NCI-H345 treated with DMSO at 0.1 percent for 48 hours (cell line): ENCODE data around the gene SH3RF3.

Source experiments
- DNase-seq: peaks from one replicate; lab custom pipeline; 2025; ENCODE audit not compliant: unreplicated experiment; lab: John Stamatoyannopoulos, UW

The SH3RF3 gene

DNA sequence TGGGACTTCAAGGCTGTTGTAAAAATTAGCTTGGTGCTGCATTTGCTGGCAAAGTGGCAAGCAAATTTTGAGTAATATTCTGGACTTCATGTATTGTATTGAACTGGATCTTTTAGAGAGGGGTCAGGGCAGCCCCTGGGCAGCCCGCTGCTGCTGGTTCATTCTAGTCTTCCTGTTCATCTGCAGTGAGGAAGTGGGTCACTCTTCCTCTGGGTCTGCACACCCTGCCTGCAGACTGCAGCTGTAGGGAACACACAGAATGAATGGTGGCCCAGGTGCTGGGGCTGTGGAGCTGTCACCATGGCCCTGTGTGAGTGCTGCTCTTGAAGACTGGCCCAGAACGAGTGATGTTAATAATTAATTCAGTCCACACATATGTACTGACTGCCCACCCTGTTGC is 9.4 kb downstream of the SH3RF3 start:
- DNase-seq, result no peak

DNA sequence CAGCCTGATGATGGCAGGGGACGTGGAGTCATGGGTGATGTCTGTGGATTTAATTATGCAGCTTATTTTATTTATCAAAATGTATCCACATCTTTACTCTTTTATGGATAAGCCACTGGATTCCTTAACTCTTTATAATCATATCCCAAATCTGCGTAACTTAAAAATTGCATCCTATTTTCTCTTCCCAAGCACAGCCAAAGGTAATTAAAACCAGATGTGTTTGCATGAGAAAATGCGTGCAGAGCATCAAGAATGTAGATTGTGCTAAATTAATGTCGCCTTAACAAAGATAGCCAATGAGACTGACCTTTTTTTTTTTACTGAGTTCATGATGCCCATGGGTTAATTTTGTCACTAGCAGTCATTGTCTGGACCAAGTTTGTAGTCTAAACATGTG is 10.0 kb downstream of the SH3RF3 start:
- DNase-seq, result no peak

DNA sequence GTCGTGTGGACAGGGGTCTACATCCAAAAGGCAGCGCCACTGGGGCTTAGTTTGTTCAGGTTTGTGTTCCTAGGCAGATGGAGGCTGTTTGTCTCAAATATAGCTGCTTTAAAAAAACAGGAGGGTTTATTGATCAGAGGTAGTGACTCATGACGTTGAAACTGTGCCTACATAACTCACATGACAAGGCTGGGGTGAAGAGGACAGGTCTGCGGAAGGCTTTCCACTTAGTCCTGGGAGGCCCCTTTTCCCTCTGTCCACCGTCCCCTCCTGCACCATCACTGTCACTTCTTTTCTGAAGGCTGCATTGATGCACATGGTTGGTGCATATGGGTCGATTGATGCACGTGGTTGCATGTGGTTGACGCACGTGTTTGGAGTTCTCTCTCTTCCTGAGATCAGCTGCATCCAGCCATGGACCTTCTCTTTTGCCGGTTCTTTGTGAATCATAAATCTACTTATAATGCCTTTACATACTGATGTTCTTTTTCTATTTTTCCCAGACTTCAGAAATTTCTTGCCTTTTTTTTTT is 10.9 kb downstream of the SH3RF3 start:
- no peak for DNase-seq

GRCh38 chr2:109141006-109141600 is 12.1 kb downstream of the SH3RF3 start:
- no peak for DNase-seq

DNA sequence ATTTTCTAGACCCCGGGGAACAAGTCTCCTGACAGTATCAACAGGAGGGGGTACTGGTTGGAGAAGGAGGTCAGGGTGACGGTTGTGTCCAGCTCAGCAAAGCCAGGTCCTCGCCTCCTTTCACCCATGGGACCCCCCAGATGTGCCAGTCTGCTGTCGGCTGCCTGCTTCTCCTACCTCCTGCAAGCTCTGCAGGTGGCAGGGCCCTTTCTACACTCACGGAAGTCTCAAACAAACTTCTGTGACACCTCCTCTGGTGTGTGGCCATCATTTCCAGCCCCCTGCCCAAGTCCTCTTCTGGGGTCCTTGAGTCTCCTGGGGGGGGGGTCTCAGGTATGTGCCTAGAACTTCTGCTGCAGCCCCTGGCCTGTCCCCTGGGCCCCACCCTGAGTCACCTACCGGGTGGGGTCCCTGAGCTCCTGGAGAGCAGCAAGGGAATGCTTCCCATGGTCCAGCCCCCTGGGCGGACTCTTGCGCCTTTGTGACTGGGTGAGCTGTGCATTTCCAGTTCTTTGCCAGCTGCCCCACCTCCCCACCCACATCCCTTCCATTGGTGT is 12.8 kb downstream of the SH3RF3 start:
- no peak for DNase-seq

DNA sequence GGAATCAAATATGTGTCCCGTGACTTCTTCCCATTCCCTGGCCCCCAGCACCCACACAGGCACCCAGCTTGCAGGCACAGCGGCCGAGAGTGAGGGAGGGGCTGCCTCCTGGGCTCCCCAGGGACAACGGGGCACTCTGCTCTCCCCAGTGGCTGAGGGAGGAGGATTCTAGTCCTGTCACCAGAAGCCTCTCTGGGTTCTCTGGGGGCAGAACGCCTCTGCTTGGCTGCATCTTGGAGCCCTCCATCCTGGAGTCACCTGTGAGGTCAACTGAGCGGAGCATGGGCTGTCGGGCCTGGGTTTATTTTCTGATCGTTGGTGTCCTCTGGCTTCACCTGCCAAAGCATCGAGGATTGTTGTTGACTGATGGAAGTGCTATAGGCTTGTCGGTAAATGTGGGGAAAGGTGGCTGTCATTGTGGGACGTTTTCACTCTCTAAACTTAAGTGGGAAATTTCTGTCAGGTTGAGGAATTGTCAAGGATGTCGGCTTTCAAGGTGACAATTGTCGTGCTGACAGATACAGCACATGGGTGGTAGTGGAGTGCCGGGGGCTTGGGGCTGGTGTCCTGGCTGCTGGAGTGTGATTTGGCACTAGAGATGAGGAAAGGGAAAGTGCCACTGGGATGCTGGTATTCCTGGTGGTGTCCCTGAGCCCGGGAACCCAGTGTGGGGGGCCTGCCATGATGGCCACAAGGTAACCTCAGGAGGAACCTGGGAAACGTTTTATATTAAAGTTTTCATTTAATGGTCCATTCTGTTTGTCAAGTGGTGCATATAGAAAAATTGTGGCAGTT is 13.6 kb downstream of the SH3RF3 start:
- DNase-seq, result no peak

DNA sequence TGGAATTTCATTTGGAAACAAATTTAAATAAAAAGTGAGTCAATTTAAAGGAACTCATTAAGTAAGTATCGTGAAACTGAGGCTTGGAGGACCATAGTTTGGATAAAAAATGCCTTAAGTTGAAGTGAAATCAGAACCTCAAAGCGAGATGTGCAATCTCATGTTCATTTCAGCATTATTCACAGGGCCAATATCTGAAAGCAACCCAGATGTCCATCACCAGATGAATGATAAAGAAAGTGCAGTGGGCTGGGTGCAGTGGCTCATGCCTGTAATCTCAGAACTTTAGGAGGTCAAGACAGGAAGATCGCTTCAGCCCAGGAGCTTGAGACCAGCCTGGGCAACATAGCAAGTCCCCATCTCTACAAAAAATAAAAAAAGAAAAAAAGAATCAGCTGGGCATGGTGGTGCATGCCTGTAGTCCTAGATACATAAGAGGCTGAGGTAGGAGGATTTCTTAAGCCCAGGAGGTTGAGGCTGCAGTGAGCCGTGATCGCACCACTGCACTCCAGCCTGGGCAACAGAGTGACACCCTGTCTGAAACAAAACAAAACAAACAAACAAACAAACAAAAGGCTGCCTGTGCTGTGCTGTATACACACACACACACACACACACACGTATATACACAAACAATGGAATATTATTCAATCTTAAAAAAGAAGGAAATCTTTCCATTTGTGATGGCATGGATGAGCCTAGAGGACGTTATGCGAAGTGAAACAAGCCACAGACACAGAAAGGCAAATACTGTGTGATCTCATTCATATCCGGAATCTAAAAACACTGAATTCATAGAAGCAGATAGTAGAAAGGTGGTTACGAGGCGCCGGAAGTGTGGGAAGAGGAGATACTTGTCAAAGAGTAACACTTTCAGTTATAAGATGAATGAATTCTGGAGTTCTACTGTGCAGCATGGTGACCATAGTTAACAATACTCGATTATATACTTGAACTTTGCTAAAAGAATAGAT is 14.5 kb downstream of the SH3RF3 start:
- DNase-seq, result no peak

DNA sequence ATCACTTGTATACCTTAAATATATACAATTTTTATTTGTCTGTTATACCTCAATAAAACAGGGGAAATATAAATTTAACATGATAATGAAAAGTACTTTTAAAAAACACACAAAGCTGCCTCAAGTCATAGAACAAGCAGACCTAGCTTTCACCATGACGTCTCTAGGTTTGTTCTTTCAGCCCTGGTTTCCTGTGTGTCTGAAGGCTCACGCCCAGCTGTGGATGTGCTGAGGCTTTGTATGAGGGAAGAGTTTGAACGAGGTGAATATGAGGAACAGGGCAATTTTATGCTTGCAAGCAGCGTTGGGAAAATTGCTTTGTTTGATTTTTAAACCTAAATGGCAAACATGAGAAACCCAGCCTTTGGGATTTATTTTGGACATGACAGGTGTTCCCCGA is 15.3 kb downstream of the SH3RF3 start:
- DNase-seq, result no peak

GRCh38 chr2:109144721-109145120 is 15.7 kb downstream of the SH3RF3 start:
- DNase-seq, result no peak

- DNase-seq, result no peak
Observed at GRCh38 chr2:109145286-109145685, 16.3 kb downstream of the SH3RF3 start.

GRCh38 chr2:109147405-109147804 is 18.4 kb downstream of the SH3RF3 start:
- DNase-seq, result no peak

GRCh38 chr2:109148117-109148746 is 19.2 kb downstream of the SH3RF3 start:
- no peak for DNase-seq

DNA sequence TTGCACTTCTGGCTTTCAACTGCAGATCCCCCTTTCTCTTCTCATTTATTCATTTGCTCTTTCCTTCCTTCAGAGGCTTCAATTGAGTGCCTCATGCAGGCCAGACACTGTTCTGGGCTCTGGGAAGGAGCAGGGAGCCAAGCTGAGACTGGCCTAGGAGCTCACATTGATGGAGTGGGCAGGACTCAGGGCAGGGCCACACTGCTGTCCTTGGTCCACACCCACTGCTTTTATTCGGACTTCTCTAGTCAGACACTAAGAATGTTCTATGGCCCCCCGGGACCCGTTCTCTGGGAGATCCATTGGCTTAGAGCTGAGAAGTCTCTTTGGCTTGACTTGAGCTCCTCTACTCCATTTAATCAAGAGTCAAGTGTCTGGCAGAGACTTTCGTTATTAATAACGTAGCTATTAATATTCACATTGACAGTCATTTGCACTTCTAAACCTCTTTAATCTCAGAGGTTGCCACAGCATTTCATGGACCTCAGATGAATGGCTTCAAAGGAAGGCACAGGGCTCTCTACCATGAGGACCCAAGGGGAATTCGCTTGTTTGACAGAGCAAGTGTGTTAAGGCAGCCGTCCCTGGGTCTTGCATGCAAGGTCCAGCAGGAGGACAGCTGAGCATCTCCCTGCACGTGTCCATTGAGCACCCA is 20.1 kb downstream of the SH3RF3 start:
- DNase-seq, result no peak

DNA sequence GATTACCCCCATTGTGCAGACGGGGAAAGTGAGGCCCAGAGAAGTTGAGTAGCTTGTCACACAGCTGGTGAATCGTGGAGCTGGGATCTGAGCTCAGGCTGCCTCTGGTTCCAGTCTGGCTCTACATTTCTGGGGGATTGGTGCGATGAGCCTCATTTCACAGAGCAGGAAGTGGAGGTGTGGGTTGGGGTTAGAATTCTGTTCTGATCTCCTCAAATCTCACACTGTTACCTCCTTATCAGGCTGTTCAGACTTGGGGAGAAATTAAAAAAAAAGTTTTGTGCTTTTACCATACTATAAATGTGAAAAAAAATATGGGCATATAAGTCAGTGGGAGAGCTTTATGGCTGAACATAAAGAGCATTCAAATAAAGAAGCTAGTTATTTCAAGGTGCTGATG is 21.6 kb downstream of the SH3RF3 start:
- DNase-seq, result no peak

DNA sequence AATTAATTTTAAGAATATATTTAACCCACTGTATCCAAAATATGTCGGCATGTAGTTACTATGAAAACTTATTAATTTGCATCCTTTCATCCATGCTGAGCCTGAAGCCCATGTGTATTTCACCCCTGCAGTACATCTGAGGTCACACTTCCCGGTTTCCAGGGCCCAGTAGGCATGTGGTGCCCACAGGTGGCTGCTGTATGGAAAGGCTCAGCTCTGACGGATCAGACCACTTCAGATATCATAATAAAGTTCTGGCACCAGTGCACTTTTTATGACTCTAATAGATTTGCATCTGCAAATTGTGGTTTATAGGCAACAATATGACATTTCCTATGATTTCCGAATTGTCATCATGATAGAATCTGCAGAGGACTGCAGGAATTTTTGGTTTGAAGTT is 22.5 kb downstream of the SH3RF3 start:
- DNase-seq, result no peak

- DNase-seq, result no peak
Observed at GRCh38 chr2:109153005-109153784, 24.2 kb downstream of the SH3RF3 start.

GRCh38 chr2:109153807-109154206 is 24.8 kb downstream of the SH3RF3 start:
- DNase-seq, result no peak

- no peak for DNase-seq
Observed at GRCh38 chr2:109154226-109154625, 25.2 kb downstream of the SH3RF3 start.
